ENCODE data around the gene DPP6.

DNA sequence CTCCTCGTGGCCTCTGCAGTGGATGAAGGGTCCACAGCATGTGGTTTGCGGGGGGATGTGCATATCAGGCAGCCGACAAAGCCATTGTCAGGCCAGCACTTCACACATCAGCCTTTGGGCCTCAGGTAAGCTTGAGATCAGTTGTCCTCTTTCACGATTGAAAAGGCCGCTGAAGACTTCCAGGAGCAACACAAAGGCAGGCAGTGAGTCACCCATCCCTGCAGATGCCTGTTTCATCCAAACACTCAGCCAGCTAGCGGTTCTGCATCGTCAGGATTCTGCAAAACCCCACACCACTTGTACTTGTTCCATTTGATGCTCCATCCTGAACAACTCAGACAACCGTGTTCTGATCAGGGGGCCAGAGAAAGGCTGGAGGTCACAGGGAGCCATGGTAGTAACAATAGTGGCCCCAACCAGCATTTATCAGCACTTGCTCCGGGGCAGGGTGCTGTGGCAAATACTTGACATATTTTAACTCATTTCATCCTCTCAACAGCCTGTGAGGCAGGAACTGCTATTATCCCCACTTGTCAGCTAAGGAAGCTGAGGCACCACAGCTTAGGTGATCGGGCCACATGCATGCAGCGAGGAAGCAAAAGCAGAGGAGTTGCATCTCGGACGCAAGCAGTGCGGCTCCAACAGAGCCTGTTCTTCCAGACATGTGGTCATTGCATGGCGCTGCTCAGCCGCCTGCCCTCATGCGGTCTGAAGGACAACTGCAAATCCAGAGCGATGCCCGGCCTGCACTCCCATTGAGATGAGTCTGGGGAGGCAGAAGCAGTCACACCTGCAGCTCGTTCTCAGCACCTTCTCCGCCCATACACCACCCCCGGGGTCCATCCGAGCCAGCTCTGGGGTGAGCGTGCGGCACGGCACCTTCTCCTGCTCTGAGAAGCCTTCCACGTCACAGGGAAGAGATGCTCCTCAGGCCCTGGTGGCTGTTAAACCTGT lies 805.8 kb downstream of the DPP6 start:
- TF ChIP-seq, protein P1, sequence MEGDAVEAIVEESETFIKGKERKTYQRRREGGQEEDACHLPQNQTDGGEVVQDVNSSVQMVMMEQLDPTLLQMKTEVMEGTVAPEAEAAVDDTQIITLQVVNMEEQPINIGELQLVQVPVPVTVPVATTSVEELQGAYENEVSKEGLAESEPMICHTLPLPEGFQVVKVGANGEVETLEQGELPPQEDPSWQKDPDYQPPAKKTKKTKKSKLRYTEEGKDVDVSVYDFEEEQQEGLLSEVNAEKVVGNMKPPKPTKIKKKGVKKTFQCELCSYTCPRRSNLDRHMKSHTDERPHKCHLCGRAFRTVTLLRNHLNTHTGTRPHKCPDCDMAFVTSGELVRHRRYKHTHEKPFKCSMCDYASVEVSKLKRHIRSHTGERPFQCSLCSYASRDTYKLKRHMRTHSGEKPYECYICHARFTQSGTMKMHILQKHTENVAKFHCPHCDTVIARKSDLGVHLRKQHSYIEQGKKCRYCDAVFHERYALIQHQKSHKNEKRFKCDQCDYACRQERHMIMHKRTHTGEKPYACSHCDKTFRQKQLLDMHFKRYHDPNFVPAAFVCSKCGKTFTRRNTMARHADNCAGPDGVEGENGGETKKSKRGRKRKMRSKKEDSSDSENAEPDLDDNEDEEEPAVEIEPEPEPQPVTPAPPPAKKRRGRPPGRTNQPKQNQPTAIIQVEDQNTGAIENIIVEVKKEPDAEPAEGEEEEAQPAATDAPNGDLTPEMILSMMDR (conservative IDR thresholded peaks at IDR 0.05; ENCODE audit: low read depth, low read length) = no peak
- TF ChIP-seq EZH2phosphoT487 (IDR thresholded peaks at IDR 0.05; ENCODE audit: borderline replicate concordance, low read length) = no peak
